Urinary bladder (tissue), 4 donors: ENCODE measurements around the gene NRGN. TPM values are rescaled to one million over a fixed set of nuclear protein-coding genes. Genes with fewer than 3 reads are reported as not detected.
"Not testable (repeated sequence)": the region's sequence is repeated elsewhere in the genome, so short reads cannot be mapped to it uniquely, and the experiment has no call there.

Experiments
- DNase-seq: peaks from one replicate; pipeline ENCODE4 v3.0.0-alpha.2; 2015; ENCODE audit errors: extremely low spot score
- H3K27ac ChIP-seq: one replicate; pipeline ENCODE4 v1.5.1; 2013; ENCODE audit warnings: low read depth, mild to moderate bottlenecking, moderate library complexity
- H3K36me3 ChIP-seq: one replicate; pipeline ENCODE4 v1.6.1; 2013; ENCODE audit warnings: mild to moderate bottlenecking, moderate library complexity; ENCODE audit not compliant: insufficient read depth
- H3K4me1 ChIP-seq: one replicate; pipeline ENCODE4 v1.6.1; 2013; ENCODE audit warnings: mild to moderate bottlenecking, moderate library complexity; ENCODE audit not compliant: insufficient read depth
- H3K4me3 ChIP-seq: one replicate; pipeline ENCODE4 v1.5.1; 2013; ENCODE audit warnings: low read depth, low read length
- WGBS: extraction: QIAGEN DNeasy Blood & Tissue Kit; methylation state at CpG from one replicate; pipeline ENCODE4 v1.1.7; 2013; 5-methylcytosine and 5-hydroxymethylcytosine counted together
- polyA plus RNA-seq: library from polyadenylated mRNA; stranded (reverse); fragments of 200-250 nt; gene quantifications from one replicate; pipeline ENCODE4 v1.2.3, GENCODE V29; 2013
- total RNA-seq: library from RNA; depleted of rRNA; stranded (reverse); fragments of >200 nt; gene quantifications from one replicate; pipeline ENCODE4 v1.2.3, GENCODE V29; 2014
- donor health status: healthy with polysubstance abuse.
- donor health status: healthy.

The NRGN gene
- total and polyA plus RNA-seq, 2 donors, result 0.37 to 5.1 TPM

DNA sequence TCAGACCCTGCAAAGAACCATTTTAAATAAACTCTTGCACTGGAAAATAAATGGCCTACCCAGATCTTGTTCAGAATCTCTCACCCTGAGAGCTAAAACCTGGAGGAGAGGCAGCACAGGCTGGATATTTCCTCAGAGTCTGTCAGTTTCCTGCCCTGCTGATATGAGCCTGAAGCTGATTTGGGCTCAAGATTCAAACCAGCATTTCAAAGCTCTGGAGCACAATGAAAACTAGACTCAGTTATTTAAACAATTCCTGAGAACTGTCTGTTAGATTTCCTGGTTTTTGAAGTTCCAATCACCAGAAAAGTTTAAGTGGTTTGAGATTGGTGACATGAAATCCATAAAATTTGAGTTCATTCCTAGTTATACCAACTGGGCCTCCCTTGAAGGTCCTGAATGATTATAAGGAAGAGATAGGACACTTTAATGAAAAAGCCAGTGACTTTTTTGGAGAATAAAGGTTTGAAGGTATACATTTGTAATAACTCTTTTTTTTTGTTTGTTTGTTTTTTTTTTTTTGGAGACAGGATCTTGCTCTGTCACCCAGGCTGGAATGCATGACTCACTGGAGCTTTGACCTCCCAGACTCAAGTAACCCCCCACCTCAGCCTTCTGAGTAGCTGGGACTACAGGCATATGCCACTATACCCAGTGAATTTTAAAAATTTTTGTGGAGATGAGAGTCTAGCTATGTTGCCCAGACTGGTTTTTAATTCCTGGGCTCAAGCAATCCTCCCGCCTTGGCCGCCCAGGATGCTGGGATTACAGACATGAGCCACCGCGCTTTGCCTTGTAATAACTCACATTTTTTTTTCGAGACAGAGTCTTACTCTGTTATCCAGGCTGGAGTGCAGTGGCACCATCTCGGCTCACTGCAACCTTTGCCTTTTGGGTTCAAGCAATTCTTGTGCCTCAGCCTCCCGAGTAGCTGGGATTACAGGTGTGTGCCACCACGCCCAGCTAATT, 30.3 kb downstream of the NRGN start:
- H3K36me3 ChIP-seq, result peaks cover 3% of the 10 kb centered on the region
- DNase-seq, result no peak
- WGBS, result 98% methylated on average over 8 of the region's 8 CpGs
- H3K27ac ChIP-seq, result no peak overlapping the region
- H3K4me1 ChIP-seq, result no peaks in the 10 kb centered on the region
- no peak overlapping the region for H3K4me3 ChIP-seq

DNA sequence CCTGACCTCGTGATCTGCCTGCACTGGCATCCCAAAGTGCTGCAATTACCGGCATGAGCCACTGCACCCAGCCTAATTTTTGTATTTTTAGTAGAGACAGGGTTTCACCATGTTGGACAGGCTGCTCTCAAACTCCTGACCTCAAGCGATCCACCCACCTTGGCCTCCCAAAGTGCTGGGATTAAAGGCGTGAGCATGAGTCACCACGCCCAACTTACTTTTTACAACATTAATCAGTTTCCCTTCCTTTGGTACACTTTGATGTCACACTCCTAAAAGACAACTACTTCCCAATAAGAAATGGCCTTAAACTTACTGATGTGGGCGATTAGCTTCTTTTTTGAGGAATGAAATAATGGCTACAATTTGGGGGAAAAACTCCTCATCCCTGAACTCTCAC, 31.2 kb downstream of the NRGN start:
- H3K4me3 ChIP-seq, DNase-seq, H3K36me3 ChIP-seq, H3K27ac ChIP-seq, H3K4me1 ChIP-seq: not testable (repeated sequence)
- WGBS, result 97% methylated on average over 6 of the region's 6 CpGs

DNA sequence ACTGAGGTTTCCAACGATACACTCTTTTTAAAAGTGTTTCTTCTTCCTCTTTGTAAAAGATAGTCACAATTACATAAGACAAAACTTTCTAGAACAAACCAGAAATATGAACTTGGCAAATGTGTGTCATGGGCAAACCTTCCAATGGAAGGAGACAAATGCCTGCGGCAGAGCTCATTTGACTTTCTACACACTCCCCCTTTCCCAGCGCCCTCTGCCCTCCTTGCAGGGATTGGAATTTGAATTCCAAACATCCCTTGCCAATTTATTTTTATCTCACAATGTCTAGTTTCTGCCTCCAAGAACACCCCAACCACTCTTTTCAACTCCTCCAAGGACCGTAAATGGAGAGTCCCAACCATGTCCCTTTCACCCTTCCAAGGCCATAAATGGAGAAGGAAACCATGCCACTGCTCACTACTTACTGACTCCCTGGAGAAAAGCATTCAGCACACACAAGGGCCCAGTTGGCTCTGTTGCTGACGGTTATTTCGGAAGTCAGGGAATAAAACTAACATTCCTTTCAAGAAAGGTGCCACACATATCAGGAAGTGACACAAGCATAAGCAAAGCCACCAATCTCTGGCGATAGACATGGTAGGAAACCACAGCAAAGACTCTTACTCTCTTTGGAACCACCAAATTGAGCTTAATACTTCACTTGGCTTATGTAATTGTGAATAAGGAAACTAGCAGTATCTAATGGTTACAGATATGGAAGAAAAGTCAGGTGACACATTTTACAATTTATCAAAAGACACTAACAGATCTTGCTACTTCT, 37.3 kb downstream of the NRGN start:
- Histone ChIP-seq H3K36me3 (no peaks in the 10 kb centered on the region), H3K27ac (no peak overlapping the region), H3K4me3 (no peak overlapping the region), H3K4me1 (no peaks in the 10 kb centered on the region)
- 84% methylated on average over 7 of the region's 7 CpGs for WGBS
- no peak for DNase-seq

DNA sequence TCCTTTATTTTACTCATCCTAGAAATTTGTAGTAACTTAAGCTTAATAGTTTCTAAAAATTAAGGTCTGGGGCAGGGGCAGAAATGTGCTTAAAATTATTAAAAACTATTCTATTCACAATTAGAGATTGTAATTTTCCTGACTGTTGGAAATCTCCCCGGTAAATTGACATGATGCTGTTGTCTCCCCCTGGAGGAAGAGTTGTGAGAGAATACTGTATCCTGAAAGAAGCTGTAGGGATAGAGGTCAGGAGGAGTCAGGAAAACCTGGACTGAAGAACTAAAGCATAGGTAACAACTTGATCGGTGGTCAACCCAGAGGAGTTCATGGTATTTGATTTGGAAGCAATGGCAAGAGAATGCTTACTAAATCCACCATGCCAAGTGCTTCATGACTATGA, 38.5 kb downstream of the NRGN start:
- DNase-seq, result no peak
- Histone ChIP-seq H3K4me3 (no peak overlapping the region), H3K4me1 (no peaks in the 10 kb centered on the region), H3K27ac (no peak overlapping the region), H3K36me3 (no peaks in the 10 kb centered on the region)
- WGBS, result 81% methylated on average over 2 of the region's 2 CpGs

DNA sequence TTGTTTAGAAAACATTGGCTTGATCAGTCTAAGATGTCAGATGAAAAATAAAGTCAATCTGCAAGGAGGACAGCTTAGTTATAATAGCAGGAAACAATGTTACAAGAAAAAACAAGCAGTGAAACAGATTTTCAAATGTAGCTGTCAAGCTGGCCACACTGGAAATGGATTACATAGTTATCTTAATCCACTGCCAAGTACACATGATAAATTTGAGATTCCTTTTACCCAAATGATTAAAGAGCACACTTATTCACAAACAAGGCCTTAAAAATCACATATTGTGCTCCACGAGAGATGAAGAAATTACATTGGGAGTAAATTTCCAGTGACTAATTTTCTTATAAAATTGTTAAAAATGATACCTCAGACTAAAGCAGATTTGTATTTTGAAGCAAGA, 39.8 kb downstream of the NRGN start:
- WGBS, result 50% methylated on average over 1 of the region's 1 CpG
- Histone ChIP-seq H3K27ac (no peak overlapping the region), H3K4me1 (no peaks in the 10 kb centered on the region), H3K4me3 (no peak overlapping the region), H3K36me3 (no peaks in the 10 kb centered on the region)
- no peak for DNase-seq

DNA sequence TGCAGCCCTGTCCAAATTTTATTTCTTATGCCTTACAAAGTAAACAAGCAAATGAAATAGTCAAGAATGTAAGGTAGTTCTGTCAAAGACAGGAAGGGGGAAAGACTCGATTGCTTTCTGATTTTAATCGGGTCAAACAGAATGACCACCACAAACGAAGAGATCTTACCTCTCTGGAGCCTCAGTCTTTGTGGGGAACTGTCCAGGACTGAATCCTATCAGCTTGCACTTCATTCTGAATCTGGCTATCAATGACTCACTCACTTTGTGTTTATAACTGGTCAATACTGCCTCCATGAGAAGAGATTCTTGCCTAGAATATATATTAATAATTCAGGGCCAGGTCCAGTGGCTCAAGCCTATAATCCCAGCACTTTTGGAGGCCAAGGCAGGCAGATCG, 43.3 kb downstream of the NRGN start:
- Histone ChIP-seq H3K4me1 (no peaks in the 10 kb centered on the region), H3K36me3 (no peaks in the 10 kb centered on the region)
- DNase-seq, result no peak

DNA sequence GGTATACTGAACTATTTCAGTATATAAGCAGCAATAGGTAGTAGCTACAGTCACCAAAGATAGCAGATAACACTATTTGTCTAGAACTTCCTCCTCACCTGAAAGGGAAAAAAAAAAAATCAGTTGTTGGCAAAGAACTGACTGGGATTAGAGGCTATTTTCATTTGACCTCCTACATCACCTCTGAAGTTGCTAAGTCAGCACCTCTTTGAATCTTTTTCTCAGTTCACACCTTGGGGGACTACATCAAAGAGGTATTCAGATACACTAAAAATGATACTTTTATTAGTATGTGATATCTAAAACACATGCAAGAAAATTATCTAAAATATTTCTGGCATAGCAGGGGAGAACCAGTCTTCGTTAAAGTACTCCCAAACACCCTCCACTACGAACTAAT, 44.3 kb downstream of the NRGN start:
- no peaks in the 10 kb centered on the region for H3K4me1 ChIP-seq
- DNase-seq, result no peak
- H3K27ac ChIP-seq, result no peak overlapping the region
- H3K36me3 ChIP-seq, result no peaks in the 10 kb centered on the region
- 93% methylated on average over 2 of the region's 2 CpGs for WGBS
- H3K4me3 ChIP-seq, result no peak overlapping the region

More for the DNA sequence above, 43.3 kb downstream of the NRGN start:
- 95% methylated on average over 4 of the region's 4 CpGs for WGBS
- no peak overlapping the region for H3K4me3 ChIP-seq
- H3K27ac ChIP-seq, result no peak overlapping the region

DNA sequence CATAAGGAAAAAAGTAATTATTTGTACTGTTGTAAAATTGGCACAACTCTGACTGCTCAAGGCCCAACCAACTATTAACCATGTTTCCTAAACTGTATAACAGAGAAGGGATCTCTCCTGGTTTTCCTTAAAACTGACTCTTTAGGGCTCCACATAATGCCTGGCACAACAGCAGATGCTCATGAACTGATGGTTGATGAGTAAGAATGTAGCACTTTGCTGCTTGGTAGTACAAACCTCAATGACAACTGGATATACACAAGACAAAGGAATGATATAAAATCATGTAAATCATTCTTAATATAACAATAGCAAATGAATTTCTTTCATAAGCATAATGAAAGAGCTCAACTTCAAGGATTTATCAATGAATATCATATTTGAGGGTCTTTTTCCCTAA, 48.8 kb downstream of the NRGN start:
- H3K4me1 ChIP-seq, result no peaks in the 10 kb centered on the region
- H3K4me3 ChIP-seq, result no peak overlapping the region
- DNase-seq, result no peak
- no peak overlapping the region for H3K27ac ChIP-seq
- H3K36me3 ChIP-seq, result no peaks in the 10 kb centered on the region

DNA sequence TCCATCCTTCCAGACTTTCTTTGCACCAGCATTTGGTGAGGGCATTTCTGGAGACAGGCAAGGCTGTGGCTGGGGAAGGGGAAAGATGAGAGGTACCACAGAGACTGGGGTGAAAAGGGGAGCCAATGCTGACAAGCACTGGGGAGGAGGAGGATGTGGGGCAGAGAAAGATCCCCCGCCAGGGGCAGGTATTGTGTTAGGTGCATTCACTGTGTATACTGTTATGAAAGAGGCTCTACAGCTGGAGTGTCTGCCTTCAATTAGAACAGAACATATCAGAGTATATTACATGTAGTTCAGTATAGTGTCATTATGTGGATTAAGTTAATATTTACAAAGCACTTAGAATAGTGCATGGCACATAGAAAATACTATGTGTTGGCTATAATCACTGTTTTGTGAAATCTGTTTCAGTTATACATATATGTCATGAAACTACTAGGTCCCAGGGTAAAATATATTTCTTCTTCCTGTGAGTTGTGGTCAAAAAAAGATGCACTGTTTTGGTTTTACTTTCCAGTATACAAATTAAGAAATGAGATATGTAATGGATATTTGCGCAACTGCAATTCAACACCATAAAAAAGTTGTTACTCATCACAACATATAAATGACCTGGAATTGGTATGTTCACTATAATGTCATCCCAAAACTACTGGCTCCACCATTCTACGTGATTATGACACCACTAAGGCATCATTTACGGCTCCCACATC, 52.0 kb downstream of the NRGN start:
- no peak for DNase-seq
- WGBS, result 82% methylated on average over 4 of the region's 4 CpGs
- Histone ChIP-seq H3K4me3 (no peak overlapping the region), H3K36me3 (peaks cover 1% of the 10 kb centered on the region), H3K27ac (no peak overlapping the region), H3K4me1 (no peaks in the 10 kb centered on the region)

DNA sequence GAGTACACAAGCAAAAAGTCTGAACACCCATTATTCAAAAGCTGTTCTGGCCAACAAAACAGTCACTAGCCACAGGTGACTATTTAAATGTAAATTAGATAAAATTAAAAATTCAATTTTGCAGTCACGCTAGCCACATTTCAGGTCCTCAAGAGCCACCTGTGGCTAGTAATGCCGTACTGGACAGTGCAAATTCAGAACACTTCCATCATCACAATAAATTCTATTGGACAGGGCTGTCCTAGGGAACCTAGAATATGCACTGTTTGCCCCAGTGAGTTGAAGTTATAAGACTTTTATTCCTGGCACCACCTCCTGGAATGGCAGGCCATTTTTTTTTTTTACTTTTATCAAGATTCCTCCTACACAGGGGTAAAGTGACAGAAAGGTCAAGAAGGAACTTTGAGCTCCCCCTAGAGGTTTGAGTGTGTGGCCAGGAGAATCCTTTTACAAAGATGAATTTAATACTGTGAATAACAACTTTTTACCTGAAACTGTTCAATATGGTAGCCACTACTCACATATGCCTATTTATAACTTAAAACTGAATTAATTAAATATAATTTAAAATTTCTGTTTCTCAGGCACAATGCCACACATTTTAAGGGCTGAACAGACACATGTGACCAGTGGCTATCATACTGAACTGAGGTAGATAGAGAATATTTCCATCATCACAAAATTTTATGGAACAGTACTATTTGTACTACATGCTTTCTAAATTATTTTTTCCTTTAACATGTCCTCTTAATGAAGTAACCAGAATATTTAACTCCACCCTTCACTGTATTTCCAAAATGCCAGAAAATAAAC, 53.9 kb downstream of the NRGN start:
- WGBS, result 83% methylated on average over 2 of the region's 2 CpGs
- no peak for DNase-seq

DNA sequence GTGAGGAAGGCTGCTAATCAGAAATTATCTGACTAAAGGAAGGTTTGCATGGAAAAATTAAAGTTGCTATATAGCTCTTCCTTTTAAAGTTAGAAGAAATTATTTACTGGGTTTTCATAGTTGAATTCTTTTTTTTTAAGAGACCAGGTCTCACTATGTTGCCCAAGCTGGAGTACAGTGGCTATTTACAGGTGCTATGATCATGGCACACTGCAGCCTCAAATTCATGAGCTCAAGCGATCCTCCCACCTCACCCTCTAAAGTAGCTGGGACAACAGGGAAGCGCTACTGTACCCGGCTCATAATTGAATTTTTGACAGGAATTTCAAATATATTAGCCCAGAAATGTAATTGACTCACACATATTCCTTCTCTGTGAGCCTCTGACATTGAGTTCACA, 56.6 kb downstream of the NRGN start:
- Histone ChIP-seq H3K4me1 (no peaks in the 10 kb centered on the region), H3K36me3 (peaks cover 1% of the 10 kb centered on the region), H3K4me3 (no peak overlapping the region), H3K27ac (no peak overlapping the region)
- no peak for DNase-seq
- WGBS, result 88% methylated on average over 3 of the region's 3 CpGs

More for the DNA sequence above, 53.9 kb downstream of the NRGN start:
- Histone ChIP-seq H3K36me3 (peaks cover 1% of the 10 kb centered on the region), H3K27ac (no peak overlapping the region), H3K4me3 (no peak overlapping the region), H3K4me1 (no peaks in the 10 kb centered on the region)
